IMR-90 (cell line): ENCODE data around the gene CEMIP2. TPM values are rescaled to one million over a fixed set of nuclear protein-coding genes. Genes with fewer than 3 reads are reported as not detected.
A peak's percentile ranks its signal among the peaks of the same experiment; 100 is the strongest.

ENCODE experiments used
- ATAC-seq: fragments of 200-7000 bp; cut with Tn5 transposase; 2 replicates; pipeline ENCODE4 v1.9.1; 2020; ENCODE audit warnings: low read depth, mild to moderate bottlenecking, moderate library complexity
- BruUV-seq: library from RNA; stranded (reverse); fragments of 400-500 nt; replicated peaks from 2 replicates; lab custom pipeline; 2021; lab: Mats Ljungman, UMichigan
- CTCF ChIA-PET: fragments of 300-600 bp; formaldehyde crosslinking; extraction: SDS; loops from one replicate; lab custom pipeline; 2021; ENCODE audit warnings: antibody characterized with exemption; lab: Yijun Ruan, JAX
- POLR2A ChIA-PET: fragments of 300-600 bp; sonication (Branson Sonifier 250); formaldehyde crosslinking; loops from one replicate; lab custom pipeline; 2022; ENCODE audit warnings: antibody characterized with exemption; ENCODE audit not compliant: unreplicated experiment; lab: Charles Lee
- DNase-seq: peaks from one replicate; pipeline ENCODE4 v3.0.0; 2013
- H2AFZ ChIP-seq: replicated peaks from 2 replicates; pipeline ENCODE3; 2013; ENCODE audit warnings: low read length, mild to moderate bottlenecking; ENCODE audit not compliant: poor library complexity
- H2AK5ac ChIP-seq: 2 replicates; pipeline ENCODE4 v1.6.1; 2013; ENCODE audit warnings: low read depth, low read length, inconsistent platforms
- H2AK9ac ChIP-seq: replicated peaks from 2 replicates; pipeline ENCODE3; 2013; ENCODE audit warnings: mild to moderate bottlenecking, low read depth, low read length, moderate library complexity; ENCODE audit not compliant: poor library complexity
- H2BK120ac ChIP-seq: 2 replicates; pipeline ENCODE4 v1.6.1; 2013; ENCODE audit warnings: low read depth, low read length, inconsistent platforms
- H2BK15ac ChIP-seq: 3 replicates; pipeline ENCODE4 v1.6.1; 2013; ENCODE audit warnings: low read depth, low read length, inconsistent platforms
- H2BK20ac ChIP-seq: 2 replicates; pipeline ENCODE4 v1.6.1; 2013; ENCODE audit warnings: low read depth, mild to moderate bottlenecking, inconsistent platforms, low read length, moderate library complexity
- H2BK5ac ChIP-seq: 2 replicates; pipeline ENCODE4 v1.6.1; 2013; ENCODE audit warnings: mild to moderate bottlenecking, low read depth, low read length, inconsistent platforms; ENCODE audit not compliant: poor library complexity, severe bottlenecking
- H3K14ac ChIP-seq: replicated peaks from 2 replicates; pipeline ENCODE4 v1.6.1; 2013; ENCODE audit warnings: low read depth, low read length, inconsistent platforms
- H3K18ac ChIP-seq: 2 replicates; pipeline ENCODE4 v1.6.1; 2013; ENCODE audit warnings: low read depth, low read length, control low read depth
- H3K23ac ChIP-seq: 2 replicates; pipeline ENCODE4 v1.6.1; 2013; ENCODE audit warnings: low read depth, low read length, inconsistent platforms
- H3K27ac ChIP-seq: 2 replicates; pipeline ENCODE4 v1.5.1; 2013; ENCODE audit warnings: mild to moderate bottlenecking, control low read depth, low read length; ENCODE audit not compliant: insufficient read depth
- H3K27me3 ChIP-seq: 2 replicates; pipeline ENCODE4 v1.6.1; 2013; ENCODE audit warnings: low read length; ENCODE audit not compliant: control insufficient read depth, insufficient read depth
- H3K36me3 ChIP-seq: 2 replicates; pipeline ENCODE4 v1.6.1; 2013; ENCODE audit warnings: low read length, mixed read lengths; ENCODE audit not compliant: control insufficient read depth, insufficient read depth
- H3K4ac ChIP-seq: 2 replicates; pipeline ENCODE4 v1.6.1; 2013; ENCODE audit warnings: low read depth, low read length, inconsistent platforms
- H3K4me1 ChIP-seq: 2 replicates; pipeline ENCODE4 v1.6.1; 2013; ENCODE audit warnings: low read length, mixed read lengths; ENCODE audit not compliant: control insufficient read depth, insufficient read depth
- H3K4me2 ChIP-seq: 2 replicates; pipeline ENCODE4 v1.6.1; 2013; ENCODE audit warnings: low read depth, mild to moderate bottlenecking, control low read depth, low read length, moderate library complexity
- H3K4me3 ChIP-seq: 2 replicates; pipeline ENCODE4 v1.5.1; 2013; ENCODE audit warnings: low read depth, mild to moderate bottlenecking, control low read depth, low read length, moderate library complexity; ENCODE audit not compliant: insufficient read depth
- H3K56ac ChIP-seq: 2 replicates; pipeline ENCODE4 v1.6.1; 2013; ENCODE audit warnings: low read length, inconsistent platforms; ENCODE audit not compliant: insufficient read depth; ENCODE audit errors: extremely low read depth
- H3K79me1 ChIP-seq, 2 experiments: 2 replicates each; pipeline ENCODE4 v1.6.1; 2013; ENCODE audit warnings: low read length in 2 of 2, inconsistent platforms in 1 of 2, low read depth in 1 of 2
- H3K9ac ChIP-seq: 2 replicates; pipeline ENCODE4 v1.6.1; 2013; ENCODE audit warnings: low read depth, low read length, control low read depth
- H3K9me1 ChIP-seq: 2 replicates; pipeline ENCODE4 v1.6.1; 2013; ENCODE audit warnings: low read length, inconsistent platforms; ENCODE audit not compliant: insufficient read depth
- H3K9me3 ChIP-seq: 2 replicates; pipeline ENCODE4 v1.6.1; 2013; ENCODE audit warnings: low read length; ENCODE audit not compliant: control insufficient read depth, insufficient read depth
- H4K20me1 ChIP-seq: 2 replicates; pipeline ENCODE4 v1.6.1; 2013; ENCODE audit warnings: low read length, inconsistent platforms; ENCODE audit not compliant: insufficient read depth
- H4K5ac ChIP-seq: 2 replicates; pipeline ENCODE4 v1.6.1; 2013; ENCODE audit warnings: mild to moderate bottlenecking, low read depth, low read length, control low read depth
- H4K8ac ChIP-seq, 2 experiments: 2 replicates each; pipeline ENCODE4 v1.6.1; 2013; ENCODE audit warnings: low read depth in 2 of 2, low read length in 2 of 2, control low read depth in 1 of 2, inconsistent platforms in 1 of 2
- H4K91ac ChIP-seq: 2 replicates; pipeline ENCODE4 v1.6.1; 2013; ENCODE audit warnings: low read depth, low read length, inconsistent platforms; ENCODE audit not compliant: insufficient read depth
- CTCF ChIP-seq: conservative IDR thresholded peaks from 2 replicates; pipeline ENCODE4 v1.5.1; 2012; ENCODE audit warnings: mild to moderate bottlenecking, low read depth, low read length, improper control_type of control experiment
- MAFK ChIP-seq: IDR thresholded peaks from 2 replicates; pipeline ENCODE4 v1.6.1; 2012; ENCODE audit warnings: low read depth, low read length, improper control_type of control experiment
- WGBS, 2 experiments: methylation state at CpG; one replicate each; pipeline versions ENCODE4 v1.1.5 to v1.1.7; 2013; ENCODE audit warnings: missing lambda C conversion rate in 2 of 2; ENCODE audit not compliant: insufficient read length in 1 of 2; ENCODE audit errors: extremely low coverage in 2 of 2; 5-methylcytosine and 5-hydroxymethylcytosine counted together
- dilution Hi-C: fragments of 300-500 bp; cut with HindIII; formaldehyde crosslinking; loops from one replicate; pipeline ENCODE4 v1.14.3; 2018; ENCODE audit warnings: low sequenced_read_pairs; ENCODE audit not compliant: unreplicated experiment
- in situ Hi-C: fragments of 300-500 bp; cut with MboI; formaldehyde crosslinking; loops from 3 replicates; pipeline ENCODE4 v1.14.3; 2019; ENCODE audit warnings: low sequenced_read_pairs, inconsistent platforms, mixed read lengths
- intact Hi-C: fragments of 100-400 bp; cut with micrococcal nuclease; formaldehyde crosslinking; loops from 2 replicates; pipeline ENCODE4 v1.10.0; 2022
- polyA plus RNA-seq, 3 experiments: library from polyadenylated mRNA; depleted of rRNA; stranded (reverse); fragments of >200 nt; gene quantifications; 2 replicates each; pipeline ENCODE4 v1.2.3, GENCODE V29; 2012; ENCODE audit warnings: low replicate concordance in 1 of 3
- total RNA-seq: library from RNA; depleted of rRNA; stranded (reverse); fragments of >200 nt; gene quantifications from 2 replicates; pipeline ENCODE4 v1.2.3, GENCODE V29; 2012

CEMIP2 gene
- total and polyA plus RNA-seq, 2 of the 4 experiments (the other 2 are of a cell fraction), result 65.2 to 67.4 TPM

- Histone ChIP-seq H4K8ac (no peak overlapping the region), H3K9me1 (no peaks in the 10 kb centered on the region), H3K18ac (no peak overlapping the region), H3K4me1 (no peaks in the 10 kb centered on the region), H3K56ac (no peak overlapping the region), H4K5ac (no peak overlapping the region), H2BK15ac (no peak overlapping the region), H3K4me2 (no peak overlapping the region), H3K27me3 (no peaks in the 10 kb centered on the region), H2AK5ac (no peak overlapping the region), H2AFZ (no peak overlapping the region), H2BK5ac (no peak overlapping the region), H3K9me3 (no peaks in the 10 kb centered on the region), H3K79me1 (no peaks in the 10 kb centered on the region), H3K9ac (no peak overlapping the region), H3K14ac (no peak overlapping the region), H3K36me3 (no peaks in the 10 kb centered on the region), H3K4ac (no peak overlapping the region), H4K91ac (no peak overlapping the region), H3K23ac (no peak overlapping the region), H2AK9ac (no peak overlapping the region), H3K4me3 (no peak overlapping the region), H2BK20ac (no peak overlapping the region), H2BK120ac (no peak overlapping the region), H3K27ac (no peak overlapping the region), H4K20me1 (no peaks in the 10 kb centered on the region)
- no CpG with 5 or more reads among the region's 3 CpGs for WGBS, 2 experiments
- DNase-seq (no peak), ATAC-seq (no peak)
- dilution Hi-C loops (no loop called here), in situ Hi-C loops (no loop called here), intact Hi-C loops (no loop called here)
- TF ChIP-seq MAFK, result 0 out of 2 replicates have a peak, but pooled peaks have one; percentile 17
- no peak for TF ChIP-seq CTCF
- BruUV-seq, result no TSS peak
- POLR2A ChIA-PET, result no interaction called here
- CTCF ChIA-PET, result no interaction called here
These were observed 97.0 kb downstream of the CEMIP2 start for GRCh38 chr9:71671289-71671688.
